NCI-H774 (cell line): Measurements from ENCODE around the gene INCA1.
A peak's percentile ranks its signal among the peaks of the same experiment; 100 is the strongest.

Experiments
- DNase-seq: peaks from one replicate; lab custom pipeline; 2025; lab: John Stamatoyannopoulos, UW

INCA1 gene

GRCh38 chr17:5011928-5012327 is 14.6 kb upstream of the INCA1 start:
- DNase-seq = no peak

- DNase-seq = no peak
Observed at GRCh38 chr17:5003214-5003867, 6.0 kb upstream of the INCA1 start.

GRCh38 chr17:5002121-5002788 is 4.9 kb upstream of the INCA1 start:
- DNase-seq = no peak

- DNase-seq = no peak
Observed at GRCh38 chr17:5000237-5000639, 2.9 kb upstream of the INCA1 start.

- no peak for DNase-seq
Observed at GRCh38 chr17:4999430-5000093, 2.2 kb upstream of the INCA1 start.

- DNase-seq = no peak
Observed at GRCh38 chr17:4998732-4999429, 1.6 kb upstream of the INCA1 start.

- DNase-seq = no peak
Observed at GRCh38 chr17:4998027-4998731, 857 bp upstream of the INCA1 start.

GRCh38 chr17:4994081-4994595 is 3.2 kb downstream of the INCA1 start:
- no peak for DNase-seq

GRCh38 chr17:4987767-4988567 is 9.4 kb downstream of the INCA1 start:
- DNase-seq = no peak

- DNase-seq = peak; percentile 25
Observed at GRCh38 chr17:4986951-4987766, 10.2 kb downstream of the INCA1 start, which contains the start of gene CAMTA2. Gene CAMTA2, minus strand, starts transcription at chr17:4987675. Its CDS starts 1,453 bp downstream, at chr17:4986222.

GRCh38 chr17:4986403-4986802 is 10.9 kb downstream of the INCA1 start:
- no peak for DNase-seq

- no peak for DNase-seq
Observed at GRCh38 chr17:4982305-4982704, 15.0 kb downstream of the INCA1 start.

- no peak for DNase-seq
Observed at GRCh38 chr17:4980644-4981216, 16.6 kb downstream of the INCA1 start.

- no peak for DNase-seq
Observed at GRCh38 chr17:4978726-4979125, 18.6 kb downstream of the INCA1 start.

- DNase-seq = no peak
Observed at GRCh38 chr17:4974115-4974670, 23.1 kb downstream of the INCA1 start.

GRCh38 chr17:4973256-4974114 is 23.8 kb downstream of the INCA1 start:
- no peak for DNase-seq

GRCh38 chr17:4972752-4973151 is 24.6 kb downstream of the INCA1 start:
- DNase-seq = no peak

GRCh38 chr17:4972322-4972721 is 25.0 kb downstream of the INCA1 start:
- no peak for DNase-seq
